Fibroblast of lung (primary cell): Measurements from ENCODE around the gene PLD1.

Source experiments
- CTCF ChIP-seq, 2 donors: IDR thresholded peaks in 1 of 2; conservative IDR thresholded peaks in 1 of 2; 1 replicate in 1 of 2; 2 replicates in 1 of 2; pipeline ENCODE4 v1.5.1; 2011 to 2012; ENCODE audit warnings: low read length in 2 of 2, control low read depth in 1 of 2, inconsistent platforms in 1 of 2, low read depth in 1 of 2, mild to moderate bottlenecking in 1 of 2
- EZH2 ChIP-seq: IDR thresholded peaks from 2 replicates; pipeline ENCODE4 v1.5.1; 2012; ENCODE audit warnings: low read length, control low read depth, mild to moderate bottlenecking; ENCODE audit errors: missing control alignments

- TF ChIP-seq CTCF (conservative IDR thresholded peaks at IDR 0.05 in 1 of 2, IDR thresholded peaks at IDR 0.05 in 1 of 2; ENCODE audit: low read depth in 1 of 2, low read length in 2 of 2) (no peak), EZH2 (no peak)
Observed at GRCh38 chr3:171846597-171846996, 36.3 kb upstream of the PLD1 start.
